ENCODE results near the gene CAMSAP2. TPM values are rescaled to one million over a fixed set of nuclear protein-coding genes. Genes with fewer than 3 reads are reported as not detected.
A peak's percentile ranks its signal among the peaks of the same experiment; 100 is the strongest.

CAMSAP2 gene
- total RNA-seq, 1 experiment from 2014 or later = 20.7 TPM

DNA sequence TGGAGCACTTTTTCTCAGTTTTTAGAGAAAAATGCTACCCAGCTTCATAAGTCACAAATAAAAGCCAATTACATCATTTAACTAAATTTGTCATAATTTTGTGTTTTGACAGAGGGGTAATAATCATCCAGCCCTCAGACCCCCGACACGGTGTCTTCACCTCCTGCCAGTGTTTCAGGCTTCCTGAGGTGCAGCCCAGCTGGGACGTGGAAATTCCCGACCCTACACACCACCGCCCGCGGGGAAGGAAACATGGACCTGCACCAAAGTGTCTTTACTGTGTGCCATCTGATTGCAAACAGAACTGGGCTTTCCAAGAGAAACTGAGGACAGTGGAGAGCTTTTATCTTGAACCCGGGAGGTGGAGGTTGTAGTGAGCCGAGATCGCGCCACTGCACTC is 148.3 kb downstream of the CAMSAP2 start (continued):
- no peak for TF ChIP-seq ATF2 (CRISPR knock-in tag; IDR thresholded peaks at IDR 0.05; ENCODE audit: borderline replicate concordance, low read depth)
- TF ChIP-seq, protein P1, sequence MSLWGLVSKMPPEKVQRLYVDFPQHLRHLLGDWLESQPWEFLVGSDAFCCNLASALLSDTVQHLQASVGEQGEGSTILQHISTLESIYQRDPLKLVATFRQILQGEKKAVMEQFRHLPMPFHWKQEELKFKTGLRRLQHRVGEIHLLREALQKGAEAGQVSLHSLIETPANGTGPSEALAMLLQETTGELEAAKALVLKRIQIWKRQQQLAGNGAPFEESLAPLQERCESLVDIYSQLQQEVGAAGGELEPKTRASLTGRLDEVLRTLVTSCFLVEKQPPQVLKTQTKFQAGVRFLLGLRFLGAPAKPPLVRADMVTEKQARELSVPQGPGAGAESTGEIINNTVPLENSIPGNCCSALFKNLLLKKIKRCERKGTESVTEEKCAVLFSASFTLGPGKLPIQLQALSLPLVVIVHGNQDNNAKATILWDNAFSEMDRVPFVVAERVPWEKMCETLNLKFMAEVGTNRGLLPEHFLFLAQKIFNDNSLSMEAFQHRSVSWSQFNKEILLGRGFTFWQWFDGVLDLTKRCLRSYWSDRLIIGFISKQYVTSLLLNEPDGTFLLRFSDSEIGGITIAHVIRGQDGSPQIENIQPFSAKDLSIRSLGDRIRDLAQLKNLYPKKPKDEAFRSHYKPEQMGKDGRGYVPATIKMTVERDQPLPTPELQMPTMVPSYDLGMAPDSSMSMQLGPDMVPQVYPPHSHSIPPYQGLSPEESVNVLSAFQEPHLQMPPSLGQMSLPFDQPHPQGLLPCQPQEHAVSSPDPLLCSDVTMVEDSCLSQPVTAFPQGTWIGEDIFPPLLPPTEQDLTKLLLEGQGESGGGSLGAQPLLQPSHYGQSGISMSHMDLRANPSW (CRISPR knock-in tag; conservative IDR thresholded peaks at IDR 0.05; ENCODE audit: low read depth) = no peak
- TF ChIP-seq, protein P2, sequence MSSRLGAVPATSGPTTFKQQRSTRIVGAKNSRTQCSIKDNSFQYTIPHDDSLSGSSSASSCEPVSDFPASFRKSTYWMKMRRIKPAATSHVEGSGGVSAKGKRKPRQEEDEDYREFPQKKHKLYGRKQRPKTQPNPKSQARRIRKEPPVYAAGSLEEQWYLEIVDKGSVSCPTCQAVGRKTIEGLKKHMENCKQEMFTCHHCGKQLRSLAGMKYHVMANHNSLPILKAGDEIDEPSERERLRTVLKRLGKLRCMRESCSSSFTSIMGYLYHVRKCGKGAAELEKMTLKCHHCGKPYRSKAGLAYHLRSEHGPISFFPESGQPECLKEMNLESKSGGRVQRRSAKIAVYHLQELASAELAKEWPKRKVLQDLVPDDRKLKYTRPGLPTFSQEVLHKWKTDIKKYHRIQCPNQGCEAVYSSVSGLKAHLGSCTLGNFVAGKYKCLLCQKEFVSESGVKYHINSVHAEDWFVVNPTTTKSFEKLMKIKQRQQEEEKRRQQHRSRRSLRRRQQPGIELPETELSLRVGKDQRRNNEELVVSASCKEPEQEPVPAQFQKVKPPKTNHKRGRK (CRISPR knock-in tag; IDR thresholded peaks at IDR 0.05; ENCODE audit: borderline replicate concordance) = no peak

DNA sequence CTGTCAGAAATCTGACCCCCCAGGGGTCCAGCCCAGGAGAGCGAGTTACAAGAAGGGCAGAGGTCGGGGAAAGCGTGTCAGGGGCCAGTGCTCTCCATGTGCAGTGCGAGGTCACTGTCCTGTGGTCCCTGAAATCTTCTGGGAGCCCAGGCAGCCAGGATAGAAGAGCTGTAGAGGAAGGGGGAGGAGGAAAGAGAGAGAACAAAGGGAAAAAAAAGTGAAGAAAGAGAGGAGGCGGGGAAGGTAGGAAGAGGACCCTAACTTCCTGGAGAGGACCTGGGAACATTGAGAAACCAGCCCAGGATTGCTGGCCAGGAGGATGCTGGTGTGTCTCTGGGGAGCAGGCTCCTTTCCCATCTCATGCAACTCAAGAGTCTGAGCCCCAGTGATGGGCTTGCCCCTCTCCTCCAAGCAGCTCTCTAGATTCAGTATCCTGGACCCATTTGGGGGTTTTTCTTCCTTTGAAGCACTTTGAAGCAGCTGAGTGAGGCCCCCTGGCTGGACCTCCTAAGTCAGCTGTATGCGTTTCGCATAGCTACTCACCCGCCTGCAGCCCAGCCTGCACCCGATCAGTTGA is 149.2 kb downstream of the CAMSAP2 start:
- no peak for TF ChIP-seq NR3C1 (CRISPR knock-in tag; conservative IDR thresholded peaks at IDR 0.05; ENCODE audit: low read depth)
- TF ChIP-seq FOXP1 (CRISPR knock-in tag; IDR thresholded peaks at IDR 0.05; ENCODE audit: borderline replicate concordance) = no peak
- no peak for TF ChIP-seq IRF1 (CRISPR knock-in tag; IDR thresholded peaks at IDR 0.05)
- TF ChIP-seq IRF2 (CRISPR knock-in tag; IDR thresholded peaks at IDR 0.05; ENCODE audit: borderline replicate concordance, low read depth) = no peak
- TF ChIP-seq ATF1 (CRISPR knock-in tag; IDR thresholded peaks at IDR 0.05) = no peak
- TF ChIP-seq, protein P3, sequence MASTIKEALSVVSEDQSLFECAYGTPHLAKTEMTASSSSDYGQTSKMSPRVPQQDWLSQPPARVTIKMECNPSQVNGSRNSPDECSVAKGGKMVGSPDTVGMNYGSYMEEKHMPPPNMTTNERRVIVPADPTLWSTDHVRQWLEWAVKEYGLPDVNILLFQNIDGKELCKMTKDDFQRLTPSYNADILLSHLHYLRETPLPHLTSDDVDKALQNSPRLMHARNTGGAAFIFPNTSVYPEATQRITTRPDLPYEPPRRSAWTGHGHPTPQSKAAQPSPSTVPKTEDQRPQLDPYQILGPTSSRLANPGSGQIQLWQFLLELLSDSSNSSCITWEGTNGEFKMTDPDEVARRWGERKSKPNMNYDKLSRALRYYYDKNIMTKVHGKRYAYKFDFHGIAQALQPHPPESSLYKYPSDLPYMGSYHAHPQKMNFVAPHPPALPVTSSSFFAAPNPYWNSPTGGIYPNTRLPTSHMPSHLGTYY (CRISPR knock-in tag; IDR thresholded peaks at IDR 0.05) = no peak
- no peak for TF ChIP-seq SMAD4 (CRISPR knock-in tag; IDR thresholded peaks at IDR 0.05)
- ChIA-PET POLR2A (interaction anchor here (0.5 to 0.9 kb wide), 4 partner anchors 12 to 581 kb away, joined by 3 to 5 read pairs (median 3); partner anchors contain the start of gene PHLDA3), CTCF (interaction anchor here (0.5 to 2.2 kb wide), 15 partner anchors 8 to 351 kb away, joined by 3 to 13 read pairs (median 4); partner anchors contain the start of gene GPR25)
- Mint-ChIP-seq H3K27me3 (ENCODE audit: low read depth) (peaks cover 3% of the 10 kb centered on the region; the same call in 1 of the 2 replicates), H3K9me3 (no peaks in the 10 kb centered on the region), H3K36me3 (no peaks in the 10 kb centered on the region), H3K27ac (no peak overlapping the region), H3K4me1 (peaks cover 51% of the 10 kb centered on the region), H3K4me3 (no peak overlapping the region)
- ATAC-seq (no peak), DNase-seq (ENCODE audit: low spot score) (no peak)

GRCh38 chr1:200888349-200888838 is 149.7 kb downstream of the CAMSAP2 start:
- Mint-ChIP-seq H3K36me3 (no peaks in the 10 kb centered on the region), H3K4me3 (no peak overlapping the region), H3K4me1 (peaks cover 52% of the 10 kb centered on the region), H3K27me3 (ENCODE audit: low read depth) (peaks cover 3% of the 10 kb centered on the region; the same call in 1 of the 2 replicates), H3K27ac (no peak overlapping the region), H3K9me3 (no peaks in the 10 kb centered on the region)
- ATAC-seq (peak; percentile 10), DNase-seq (ENCODE audit: low spot score) (no peak)
- ChIA-PET POLR2A (interaction anchor here (0.5 to 1.1 kb wide), 6 partner anchors 9 to 581 kb away, joined by 3 to 5 read pairs (median 3); partner anchors contain the start of gene PHLDA3), CTCF (interaction anchor here (0.5 to 2.2 kb wide), 16 partner anchors 9 to 352 kb away, joined by 3 to 13 read pairs (median 4); partner anchors contain the start of gene GPR25)
- no peak for TF ChIP-seq ZNF263 (CRISPR knock-in tag; IDR thresholded peaks at IDR 0.05; ENCODE audit: low read depth)
- no peak for TF ChIP-seq ELF4 (CRISPR knock-in tag; IDR thresholded peaks at IDR 0.05; ENCODE audit: low read depth)
- TF ChIP-seq IRF1 (CRISPR knock-in tag; IDR thresholded peaks at IDR 0.05) = 0 out of 2 replicates have a peak, but pooled peaks have one; percentile 15
- no peak for TF ChIP-seq ZNF219 (CRISPR knock-in tag; IDR thresholded peaks at IDR 0.05; ENCODE audit: borderline replicate concordance)
- 0 out of 2 replicates have a peak, but pooled peaks have one; percentile 20 for TF ChIP-seq MAX (CRISPR knock-in tag; IDR thresholded peaks at IDR 0.05)
- TF ChIP-seq, protein P4, sequence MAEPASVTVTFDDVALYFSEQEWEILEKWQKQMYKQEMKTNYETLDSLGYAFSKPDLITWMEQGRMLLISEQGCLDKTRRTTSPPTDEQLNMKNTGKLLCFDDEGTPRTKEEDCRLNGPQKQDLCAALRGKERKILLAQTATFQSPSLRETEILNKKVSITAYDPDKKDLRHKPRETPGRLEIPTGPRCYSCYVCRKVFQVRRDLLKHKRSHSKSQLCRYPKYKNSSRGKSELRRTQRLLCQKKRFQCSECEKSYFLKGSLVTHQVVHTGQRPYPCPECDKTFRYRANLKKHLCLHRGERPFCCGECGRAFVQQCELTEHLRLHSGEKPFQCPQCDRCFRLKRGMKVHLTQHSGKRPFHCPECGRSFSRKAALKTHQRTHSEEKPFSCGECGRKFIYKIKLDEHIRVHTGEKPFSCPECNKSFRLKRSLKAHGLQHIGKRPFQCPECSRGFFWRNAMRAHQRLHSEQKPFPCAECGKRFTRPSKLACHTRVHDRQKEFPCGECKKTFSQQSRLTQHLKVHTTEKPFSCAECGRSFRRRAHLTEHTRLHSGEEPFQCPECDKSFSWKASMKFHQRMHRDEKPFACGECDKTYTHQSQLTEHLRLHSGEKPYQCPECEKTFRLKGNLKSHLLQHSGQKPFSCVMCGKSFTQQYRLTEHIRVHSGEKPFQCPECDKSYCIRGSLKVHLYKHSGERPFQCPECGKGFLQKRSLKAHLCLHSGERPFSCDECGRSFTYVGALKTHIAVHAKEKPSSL (CRISPR knock-in tag; conservative IDR thresholded peaks at IDR 0.05) = no peak
- TF ChIP-seq JUN (CRISPR knock-in tag; IDR thresholded peaks at IDR 0.05) = no peak
- TF ChIP-seq NFYB (CRISPR knock-in tag; conservative IDR thresholded peaks at IDR 0.05; ENCODE audit: low read depth) = no peak
